H1 (cell line): ENCODE data around the gene KRTAP20-3. TPM values are rescaled to one million over a fixed set of nuclear protein-coding genes. Genes with fewer than 3 reads are reported as not detected.

ENCODE experiments used
- EZH2 ChIP-seq: fragments of 200-600 bp; sonication (generic); IDR thresholded peaks from 2 replicates; pipeline ENCODE4 v1.7.1; 2012; ENCODE audit warnings: low read depth, mild to moderate bottlenecking, moderate library complexity, low read length, inconsistent platforms; ENCODE audit not compliant: severe bottlenecking
- KDM4A ChIP-seq: IDR thresholded peaks from one replicate; pipeline ENCODE4 v1.7.1; 2012; ENCODE audit warnings: low read depth, mild to moderate bottlenecking, moderate library complexity, low read length, inconsistent platforms; ENCODE audit not compliant: severe bottlenecking
- SP1 ChIP-seq: IDR thresholded peaks from 2 replicates; pipeline ENCODE4 v1.6.1; 2011; ENCODE audit warnings: low read depth, low read length
- TBP ChIP-seq: IDR thresholded peaks from 2 replicates; pipeline ENCODE4 v1.6.1; 2011; ENCODE audit warnings: low read depth, low read length, improper control_type of control experiment
- polyA plus RNA-seq, 7 experiments: library from polyadenylated mRNA; depleted of rRNA in 3 of 7; stranded (reverse) in 5 of 7; unstranded in 2 of 7; fragments of >200 nt in 5 of 7; fragments of 200-250 nt in 2 of 7; gene quantifications; 1 replicate in 5 of 7; 2 replicates in 1 of 7; 4 replicates in 1 of 7; pipeline versions ENCODE4 v1.2.1 to v1.2.3, GENCODE V29; 2011 to 2013; ENCODE audit warnings: missing spikeins in 2 of 7, mixed read lengths in 2 of 7
- total RNA-seq: library from RNA; stranded (reverse); fragmentation: NEBNext Ultra II Directional; extraction: Animal tissue kit (Norgen Biotek cat#: 25700); gene quantifications from 2 replicates; pipeline ENCODE4 v1.2.1, GENCODE V29; 2021

The KRTAP20-3 gene
- total and polyA plus RNA-seq, 2 of the 8 experiments (the other 6 are each of a cell fraction or from before 2014, with no cell fraction given), result not detected

- TF ChIP-seq EZH2 (no peak), KDM4A (no peak), SP1 (no peak), TBP (no peak)
Measured at GRCh38 chr21:30672985-30673650, 30.5 kb downstream of the KRTAP20-3 start (continued).
